HG03521 (cell line): ENCODE results near the gene FMNL2.
"Not testable (repeated sequence)": the region's sequence is repeated elsewhere in the genome, so short reads cannot be mapped to it uniquely, and the experiment has no call there.

ENCODE experiments used
- ATAC-seq: cut with Tn5 transposase; IDR thresholded peaks from one replicate; pipeline ENCODE4 v1.9.1; 2021; ENCODE audit warnings: mild to moderate bottlenecking, moderate library complexity; ENCODE audit not compliant: unreplicated experiment

FMNL2 gene

DNA sequence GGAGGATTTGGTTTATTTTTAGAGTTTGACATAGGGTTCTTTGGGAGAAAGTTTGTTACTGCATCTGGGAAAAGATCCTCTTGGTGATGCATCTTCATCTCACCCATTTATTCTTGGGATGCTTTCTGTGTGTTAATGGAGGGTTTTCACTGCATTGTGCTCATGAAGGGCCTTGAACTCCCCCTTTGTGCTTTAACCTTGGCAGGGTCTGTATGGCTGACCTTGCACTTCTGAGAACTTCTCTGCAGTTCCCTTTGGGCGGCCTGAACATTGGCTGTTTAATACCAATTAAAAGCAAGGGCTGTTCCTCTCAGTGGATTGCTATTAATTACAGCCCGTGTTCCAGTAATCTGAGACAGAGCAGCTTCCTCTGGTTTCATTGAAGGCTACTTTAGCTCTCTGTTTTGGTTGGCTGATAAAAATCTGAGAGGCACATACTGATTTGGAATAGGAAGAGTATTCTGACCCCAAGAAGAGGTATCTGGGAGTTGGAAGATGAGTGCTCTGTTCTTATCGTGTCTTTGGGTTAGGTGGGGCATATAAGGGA is 37.5 kb downstream of the FMNL2 start:
- no peak for ATAC-seq

- ATAC-seq, result no peak
Measured at GRCh38 chr2:152375174-152375573, 40.2 kb downstream of the FMNL2 start.

DNA sequence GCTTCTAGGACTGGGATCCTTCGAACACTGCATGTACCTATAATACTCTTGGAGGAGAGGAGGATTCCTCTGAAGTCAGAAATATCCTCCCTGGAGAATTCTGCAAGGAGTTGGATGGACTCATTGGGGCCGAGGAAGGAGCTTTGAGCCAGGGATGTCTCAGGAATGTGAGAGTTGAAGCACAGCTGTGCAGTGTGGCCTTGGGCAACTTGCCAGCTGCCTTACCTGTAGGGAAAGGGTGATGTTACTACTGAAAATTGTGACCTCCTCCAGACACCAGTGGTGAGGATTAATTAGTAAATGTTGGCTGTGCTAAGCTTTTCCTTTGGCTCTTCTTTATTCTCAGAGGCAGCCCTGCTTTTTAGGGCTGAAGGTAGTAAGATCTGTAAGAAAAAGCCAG is 41.4 kb downstream of the FMNL2 start:
- ATAC-seq, result no peak

GRCh38 chr2:152376968-152377367 is 42.0 kb downstream of the FMNL2 start:
- ATAC-seq, result no peak

DNA sequence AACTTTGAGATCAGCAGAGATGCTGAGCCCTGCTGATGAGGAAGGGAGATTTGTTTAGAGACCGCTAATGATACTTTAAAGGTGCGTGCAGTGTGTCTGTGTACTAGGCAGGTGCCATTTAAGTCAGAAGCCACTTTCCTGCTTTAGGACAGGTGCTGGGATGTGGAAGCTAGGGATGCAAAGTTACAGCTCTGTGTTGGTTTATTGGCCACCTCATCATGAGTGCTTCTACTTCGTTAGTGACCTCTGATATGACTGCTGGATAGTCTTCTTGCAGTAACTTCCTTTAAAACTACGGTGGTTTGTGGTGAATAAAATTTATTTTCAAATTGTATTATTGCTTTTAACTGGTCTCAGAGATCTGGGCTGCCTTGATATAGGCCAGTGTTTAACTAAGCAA is 44.1 kb downstream of the FMNL2 start:
- ATAC-seq, result no peak

DNA sequence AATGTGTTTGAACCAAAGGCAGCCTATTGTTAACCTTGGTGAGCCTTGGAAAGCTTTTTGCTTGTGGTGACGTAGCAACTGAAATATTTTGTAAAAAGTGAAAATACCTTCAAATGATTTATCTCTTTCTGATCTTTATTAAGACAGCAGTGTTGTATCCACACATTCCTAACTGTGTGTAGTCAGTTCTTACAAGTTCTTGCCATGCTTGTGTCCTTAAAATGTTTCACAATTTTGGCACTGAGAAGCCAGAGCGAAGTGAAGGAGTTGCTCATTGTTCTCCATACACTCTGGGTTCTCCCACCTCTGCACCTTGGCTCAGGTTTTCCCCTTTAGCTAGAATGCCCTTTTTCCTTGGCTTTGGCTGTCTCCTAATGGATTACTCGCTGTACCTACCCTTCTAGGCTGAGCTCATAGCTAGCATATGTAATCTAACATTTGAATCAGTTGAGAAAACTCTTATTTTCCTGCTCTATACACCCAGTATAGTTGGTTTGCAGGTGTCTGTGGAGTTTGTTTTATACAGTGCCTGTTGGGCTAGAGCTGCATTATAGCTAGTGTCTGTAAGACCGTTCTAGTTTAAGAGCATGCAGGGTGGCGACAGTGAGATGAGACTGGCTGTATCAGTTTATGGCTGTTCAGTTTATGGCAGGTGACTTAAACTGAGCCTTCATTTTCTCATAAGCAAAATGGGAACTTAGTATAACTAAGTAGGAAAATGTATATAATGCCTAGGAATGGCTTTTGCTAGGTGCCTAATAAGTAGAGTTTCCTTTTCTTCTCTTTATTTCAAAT is 45.5 kb downstream of the FMNL2 start:
- ATAC-seq, result no peak

- no peak for ATAC-seq
Measured at GRCh38 chr2:152383702-152384101, 48.7 kb downstream of the FMNL2 start.

DNA sequence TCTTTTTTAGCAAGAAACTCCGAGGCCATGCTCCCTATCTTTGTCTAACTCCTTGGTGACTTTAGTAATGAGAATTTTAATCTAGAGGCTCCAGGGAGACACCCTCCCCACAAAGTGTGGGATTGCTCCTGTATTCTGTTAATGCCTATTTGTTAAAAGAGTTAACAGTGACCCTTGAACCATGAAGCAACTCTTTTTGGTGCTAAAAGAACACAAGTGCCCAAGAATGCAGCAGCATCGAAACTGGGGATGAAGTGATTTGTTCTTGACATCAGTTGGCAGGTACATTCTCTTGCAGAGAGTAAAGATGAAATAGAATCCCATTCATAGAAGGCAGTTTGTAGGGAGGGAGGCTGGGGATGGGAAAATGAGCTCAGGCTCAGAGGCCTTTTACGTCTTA is 50.0 kb downstream of the FMNL2 start:
- ATAC-seq, result no peak

- ATAC-seq, result no peak
Measured at GRCh38 chr2:152385650-152386049, 50.7 kb downstream of the FMNL2 start.

DNA sequence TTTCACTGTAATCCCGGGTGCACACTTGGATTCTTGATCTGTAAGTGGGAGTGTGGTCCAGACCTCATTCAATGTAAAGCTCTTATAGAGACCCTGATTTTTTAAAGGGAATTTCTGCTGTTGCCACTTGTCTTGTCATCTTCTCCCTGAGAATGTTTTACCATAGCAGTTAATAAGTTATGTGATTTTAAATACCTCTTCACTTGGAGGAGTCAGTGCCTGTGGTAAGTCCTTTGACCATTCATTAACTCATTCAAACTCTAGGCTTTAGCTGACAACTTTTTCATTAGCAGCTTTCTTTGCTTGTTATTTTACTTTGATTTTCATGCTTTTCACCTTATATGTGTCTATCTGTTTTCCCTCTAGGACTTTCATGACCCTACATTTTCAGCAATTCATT is 51.3 kb downstream of the FMNL2 start:
- ATAC-seq, result no peak

DNA sequence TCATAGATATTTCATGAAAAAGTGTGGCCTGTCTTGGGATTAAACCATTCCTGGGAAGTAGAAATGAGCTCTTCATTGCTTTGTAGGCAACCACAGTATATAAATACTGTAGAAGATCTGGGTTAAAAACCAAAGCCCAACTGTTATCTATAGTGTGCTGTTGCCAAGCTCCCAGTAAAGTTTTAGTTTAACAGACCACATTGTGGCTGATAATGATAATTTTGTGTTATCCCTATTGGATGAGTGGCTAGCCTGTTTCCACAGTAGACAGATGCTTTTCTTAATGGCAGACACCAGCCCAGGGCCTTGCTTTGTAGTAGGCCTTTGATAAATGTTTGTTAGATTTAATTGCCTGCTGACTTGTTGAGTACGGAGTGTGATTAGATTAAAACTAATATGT is 52.1 kb downstream of the FMNL2 start:
- no peak for ATAC-seq

GRCh38 chr2:152388269-152388668 is 53.3 kb downstream of the FMNL2 start:
- not testable (repeated sequence) for ATAC-seq

- no peak for ATAC-seq
Measured at GRCh38 chr2:152389483-152389882, 54.5 kb downstream of the FMNL2 start.

GRCh38 chr2:152390837-152391236 is 55.9 kb downstream of the FMNL2 start:
- no peak for ATAC-seq

- no peak for ATAC-seq
Measured at GRCh38 chr2:152391318-152391717, 56.3 kb downstream of the FMNL2 start.

DNA sequence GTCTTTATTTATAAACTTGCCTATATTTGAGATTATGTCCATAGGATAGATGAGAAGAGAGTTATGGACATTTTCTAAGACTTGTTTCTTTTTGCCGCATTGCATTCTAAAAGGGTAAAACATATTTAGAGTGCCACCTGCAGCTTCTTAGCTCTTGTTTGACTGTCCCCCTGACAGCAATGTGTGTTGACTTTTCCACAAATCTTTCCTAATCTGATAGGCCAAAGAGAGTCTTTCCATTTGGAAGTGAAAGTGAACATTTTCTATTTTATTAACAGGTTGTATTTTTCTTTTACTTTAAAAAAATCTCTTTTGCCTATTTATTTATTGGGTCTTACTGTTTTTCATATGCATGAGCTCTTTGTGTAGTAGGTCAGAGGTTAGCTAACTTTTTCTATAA is 58.4 kb downstream of the FMNL2 start:
- no peak for ATAC-seq

- no peak for ATAC-seq
Measured at GRCh38 chr2:152394326-152394725, 59.4 kb downstream of the FMNL2 start.

GRCh38 chr2:152395103-152395502 is 60.1 kb downstream of the FMNL2 start:
- ATAC-seq, result no peak

GRCh38 chr2:152395572-152395971 is 60.6 kb downstream of the FMNL2 start:
- ATAC-seq, result no peak

GRCh38 chr2:152396051-152396511 is 61.1 kb downstream of the FMNL2 start:
- ATAC-seq, result no peak

- ATAC-seq, result no peak
Measured at GRCh38 chr2:152396763-152397162, 61.8 kb downstream of the FMNL2 start.

GRCh38 chr2:152399003-152399402 is 64.0 kb downstream of the FMNL2 start:
- no peak for ATAC-seq
